Measurements from ENCODE around the gene GRM3.

The GRM3 gene

GRCh38 chr7:86692755-86693154, 49.0 kb downstream of the GRM3 start:
- DNase-seq (ENCODE audit: low read depth in 2 of 2), result no peak

GRCh38 chr7:86706406-86706805, 62.7 kb downstream of the GRM3 start:
- no peak for DNase-seq (ENCODE audit: low read depth in 2 of 2)

- DNase-seq (ENCODE audit: low read depth in 2 of 2), result no peak
Observed at GRCh38 chr7:86708031-86708680, 64.4 kb downstream of the GRM3 start.

- DNase-seq (ENCODE audit: low read depth in 2 of 2), result no peak
Observed at GRCh38 chr7:86720306-86720705, 76.6 kb downstream of the GRM3 start.

GRCh38 chr7:86733783-86734182, 90.1 kb downstream of the GRM3 start:
- no peak for DNase-seq (ENCODE audit: low read depth in 2 of 2)

- DNase-seq (ENCODE audit: low read depth in 2 of 2), result no peak
Observed at GRCh38 chr7:86745013-86745745, 101.5 kb downstream of the GRM3 start.

- no peak for DNase-seq (ENCODE audit: low read depth in 2 of 2)
Observed at GRCh38 chr7:86747698-86748097, 104.0 kb downstream of the GRM3 start.

- no peak for DNase-seq (ENCODE audit: low read depth in 2 of 2)
Observed at GRCh38 chr7:86748201-86748600, 104.5 kb downstream of the GRM3 start.

- no peak for DNase-seq (ENCODE audit: low read depth in 2 of 2)
Observed at GRCh38 chr7:86748843-86749719, 105.4 kb downstream of the GRM3 start.

- no peak for DNase-seq (ENCODE audit: low read depth in 2 of 2)
Observed at GRCh38 chr7:86749741-86750665, 106.3 kb downstream of the GRM3 start.

GRCh38 chr7:86760236-86760635, 116.5 kb downstream of the GRM3 start:
- DNase-seq (ENCODE audit: low read depth in 2 of 2), result no peak

GRCh38 chr7:86762129-86762528, 118.4 kb downstream of the GRM3 start:
- DNase-seq (ENCODE audit: low read depth in 2 of 2), result no peak

- DNase-seq (ENCODE audit: low read depth in 2 of 2), result no peak
Observed at GRCh38 chr7:86765931-86766330, 122.2 kb downstream of the GRM3 start.

- DNase-seq (ENCODE audit: low read depth in 2 of 2), result no peak
Observed at GRCh38 chr7:86768394-86768793, 124.7 kb downstream of the GRM3 start.

GRCh38 chr7:86768967-86769760, 125.5 kb downstream of the GRM3 start:
- no peak for DNase-seq (ENCODE audit: low read depth in 2 of 2)

- DNase-seq (ENCODE audit: low read depth in 2 of 2), result no peak
Observed at GRCh38 chr7:86773309-86773708, 129.6 kb downstream of the GRM3 start.

GRCh38 chr7:86775203-86775602, 131.5 kb downstream of the GRM3 start:
- DNase-seq (ENCODE audit: low read depth in 2 of 2), result no peak

- no peak for DNase-seq (ENCODE audit: low read depth in 2 of 2)
Observed at GRCh38 chr7:86776136-86776535, 132.4 kb downstream of the GRM3 start.

GRCh38 chr7:86778271-86778670, 134.6 kb downstream of the GRM3 start:
- no peak for DNase-seq (ENCODE audit: low read depth in 2 of 2)

- no peak for DNase-seq (ENCODE audit: low read depth in 2 of 2)
Observed at GRCh38 chr7:86784765-86785164, 141.1 kb downstream of the GRM3 start.

- no peak for DNase-seq (ENCODE audit: low read depth in 2 of 2)
Observed at GRCh38 chr7:86785641-86786040, 141.9 kb downstream of the GRM3 start.
